Coronary artery (tissue), 2 donors: ENCODE measurements around the gene IFNAR1.

Experiments
- DNase-seq: peaks from one replicate; pipeline ENCODE4 v3.0.0-alpha.2; 2017; ENCODE audit warnings: low spot score
- H3K27ac ChIP-seq, 2 donors: fragments of 200-600 bp; sonication (generic); one replicate each; pipeline ENCODE4 v1.5.1; 2016 to 2019
- H3K4me3 ChIP-seq: fragments of 200-600 bp; sonication (generic); 2 replicates; pipeline ENCODE4 v1.5.1; 2016; ENCODE audit warnings: mild to moderate bottlenecking, moderate library complexity
- CTCF ChIP-seq: fragments of 200-600 bp; sonication (generic); IDR thresholded peaks from one replicate; pipeline ENCODE4 v1.5.1; 2019; ENCODE audit warnings: antibody characterized with exemption

The IFNAR1 gene

GRCh38 chr21:33345751-33346238, 21.0 kb downstream of the IFNAR1 start:
- DNase-seq: no peak
- no peak overlapping the region for H3K4me3 ChIP-seq
- H3K27ac ChIP-seq: no peak overlapping the region
- TF ChIP-seq CTCF: no peak

GRCh38 chr21:33348706-33349105, 23.9 kb downstream of the IFNAR1 start:
- no peak overlapping the region for H3K27ac ChIP-seq
- no peak for DNase-seq
- no peak overlapping the region for H3K4me3 ChIP-seq
- no peak for TF ChIP-seq CTCF

- DNase-seq: no peak
- H3K27ac ChIP-seq: no peak overlapping the region
- no peak overlapping the region for H3K4me3 ChIP-seq
- no peak for TF ChIP-seq CTCF
These were observed 25.9 kb downstream of the IFNAR1 start for GRCh38 chr21:33350676-33351075.

- no peak overlapping the region for H3K4me3 ChIP-seq
- TF ChIP-seq CTCF: no peak
- no peak for DNase-seq
- no peak overlapping the region for H3K27ac ChIP-seq
These were observed 30.6 kb downstream of the IFNAR1 start for GRCh38 chr21:33355355-33355754.

GRCh38 chr21:33355996-33356395, 31.2 kb downstream of the IFNAR1 start:
- Histone ChIP-seq H3K27ac (no peak overlapping the region), H3K4me3 (no peak overlapping the region)
- DNase-seq: no peak
- no peak for TF ChIP-seq CTCF

GRCh38 chr21:33357177-33357576, 32.4 kb downstream of the IFNAR1 start:
- DNase-seq: no peak
- no peak for TF ChIP-seq CTCF
- no peak overlapping the region for H3K27ac ChIP-seq
- H3K4me3 ChIP-seq: no peak overlapping the region

GRCh38 chr21:33359446-33359845, 34.7 kb downstream of the IFNAR1 start:
- peak overlapping the region in 1 of 2 donors; percentile 19 for H3K27ac ChIP-seq
- H3K4me3 ChIP-seq: no peak overlapping the region
- no peak for TF ChIP-seq CTCF
- no peak for DNase-seq
